ENCODE results near the gene ATP8A2.

The ATP8A2 gene

DNA sequence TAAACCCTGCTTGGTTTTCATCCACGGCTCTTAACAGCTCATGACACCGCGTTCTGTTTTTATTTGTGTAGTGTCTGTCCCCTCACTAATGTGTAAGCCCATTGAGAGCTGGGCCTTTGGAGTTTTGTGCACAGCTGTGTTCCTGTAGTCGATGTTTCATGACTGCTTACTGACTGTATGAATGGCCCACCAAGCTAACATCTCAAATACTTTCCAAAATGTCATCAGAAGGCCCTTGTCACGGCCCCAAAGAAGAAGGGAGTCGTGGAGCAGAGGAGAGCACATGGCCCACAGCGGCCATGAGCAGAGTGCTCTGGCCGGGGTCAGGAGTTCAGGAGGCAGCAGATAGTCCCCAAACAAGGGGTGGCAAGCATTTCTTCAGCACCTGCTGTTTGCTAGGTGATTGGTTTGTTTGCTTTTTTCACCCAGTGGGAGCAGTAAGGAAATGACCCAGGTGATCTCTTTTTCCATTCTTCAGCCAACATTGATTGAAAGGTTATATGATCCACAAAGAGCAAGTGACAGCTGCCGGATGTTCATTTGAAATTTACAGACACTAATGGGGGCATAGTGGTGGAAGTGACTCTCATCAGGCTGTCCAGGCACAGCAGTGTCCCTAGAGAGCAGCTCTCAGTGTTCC is 315.2 kb downstream of the ATP8A2 start:
- DNase-seq (ENCODE audit: low read depth) = no peak

- no peak for DNase-seq (ENCODE audit: low read depth)
These were observed 315.9 kb downstream of the ATP8A2 start for GRCh38 chr13:25687471-25688225.

GRCh38 chr13:25688536-25688935 is 316.8 kb downstream of the ATP8A2 start:
- no peak for DNase-seq (ENCODE audit: low read depth)

DNA sequence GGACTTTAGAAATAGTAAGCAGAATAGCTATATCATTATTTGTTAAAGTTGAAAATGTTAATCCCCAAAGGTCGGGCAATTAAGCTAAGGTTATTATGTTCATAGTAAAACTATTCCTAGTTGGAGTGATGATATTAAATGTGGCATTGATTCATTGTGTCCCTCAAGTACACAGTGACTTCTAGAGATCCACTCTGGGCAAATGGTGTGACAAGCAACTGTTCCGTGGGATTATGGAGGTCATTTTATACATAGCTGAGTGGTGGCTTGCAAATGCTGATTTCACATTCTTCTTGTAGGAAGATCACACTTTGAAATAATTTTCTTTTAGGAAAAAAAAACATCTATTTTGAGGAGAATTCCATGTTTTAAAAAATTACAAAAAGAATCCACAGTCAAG is 317.8 kb downstream of the ATP8A2 start:
- no peak for DNase-seq (ENCODE audit: low read depth)

- DNase-seq (ENCODE audit: low read depth) = no peak
These were observed 318.8 kb downstream of the ATP8A2 start for GRCh38 chr13:25690582-25690981.

- DNase-seq (ENCODE audit: low read depth) = no peak
These were observed 319.9 kb downstream of the ATP8A2 start for GRCh38 chr13:25691654-25692053.

DNA sequence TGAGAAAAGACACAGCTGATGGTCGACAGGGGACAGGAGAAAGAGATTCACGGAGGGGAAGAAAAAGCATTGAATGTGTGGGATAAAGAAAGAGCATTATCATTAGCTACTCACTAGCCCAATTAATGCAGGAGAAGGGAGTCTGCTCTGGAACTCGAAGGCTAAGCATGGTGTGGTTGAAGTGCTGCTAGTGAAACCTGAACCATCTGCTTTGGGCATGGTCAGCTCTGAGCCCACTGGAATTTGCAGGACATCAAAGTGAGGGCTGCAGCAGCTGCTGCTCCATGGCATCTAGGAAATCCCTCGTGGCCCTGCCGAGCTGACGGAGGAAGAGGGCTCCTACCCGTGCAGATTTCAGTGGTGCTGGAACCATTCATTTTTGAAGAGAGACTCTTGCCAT is 320.3 kb downstream of the ATP8A2 start:
- no peak for DNase-seq (ENCODE audit: low read depth)

- DNase-seq (ENCODE audit: low read depth) = no peak
These were observed 327.3 kb downstream of the ATP8A2 start for GRCh38 chr13:25699056-25699455.

DNA sequence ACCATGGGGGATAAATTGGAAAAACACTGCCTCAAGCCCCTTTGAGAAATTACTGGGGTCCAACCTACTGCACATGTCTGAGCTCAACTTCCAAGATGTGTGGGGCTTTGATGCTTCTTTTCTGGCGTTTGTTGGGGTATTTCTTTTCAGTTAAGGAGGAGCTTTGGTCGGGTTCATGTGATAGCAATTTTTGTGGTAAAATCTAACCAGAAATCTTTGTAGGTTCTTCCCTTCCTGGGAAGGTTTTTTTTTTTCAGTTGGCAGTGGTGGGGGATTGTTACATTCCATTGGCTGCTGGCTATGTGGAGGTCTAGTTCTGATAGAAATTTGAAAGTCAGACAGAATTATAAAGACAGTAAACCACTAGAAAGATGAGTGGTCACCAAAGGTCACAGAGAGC is 327.8 kb downstream of the ATP8A2 start:
- no peak for DNase-seq (ENCODE audit: low read depth)

- DNase-seq (ENCODE audit: low read depth) = no peak
These were observed 329.5 kb downstream of the ATP8A2 start for GRCh38 chr13:25701304-25701703.

GRCh38 chr13:25702386-25702785 is 330.6 kb downstream of the ATP8A2 start:
- no peak for DNase-seq (ENCODE audit: low read depth)

- DNase-seq (ENCODE audit: low read depth) = no peak
These were observed 336.0 kb downstream of the ATP8A2 start for GRCh38 chr13:25707726-25708125.

DNA sequence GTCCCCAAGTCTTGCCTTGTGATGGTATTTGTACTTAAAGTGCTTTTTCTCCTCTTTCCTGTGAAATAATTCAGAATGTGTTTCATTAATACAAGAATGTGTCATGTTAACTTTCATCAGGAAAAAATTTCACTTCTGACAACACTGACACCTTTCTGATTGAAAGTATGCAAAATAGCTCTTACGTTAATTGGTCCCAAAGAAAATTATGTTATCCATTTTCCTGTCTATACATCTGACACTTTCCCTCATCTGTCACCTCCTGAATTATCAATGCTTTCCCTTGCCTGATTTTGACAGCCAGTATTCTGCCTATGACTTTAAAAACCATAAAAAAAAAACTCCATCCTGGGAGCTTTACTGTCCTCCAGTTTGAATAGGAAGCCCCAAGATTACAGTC is 336.5 kb downstream of the ATP8A2 start:
- no peak for DNase-seq (ENCODE audit: low read depth)

DNA sequence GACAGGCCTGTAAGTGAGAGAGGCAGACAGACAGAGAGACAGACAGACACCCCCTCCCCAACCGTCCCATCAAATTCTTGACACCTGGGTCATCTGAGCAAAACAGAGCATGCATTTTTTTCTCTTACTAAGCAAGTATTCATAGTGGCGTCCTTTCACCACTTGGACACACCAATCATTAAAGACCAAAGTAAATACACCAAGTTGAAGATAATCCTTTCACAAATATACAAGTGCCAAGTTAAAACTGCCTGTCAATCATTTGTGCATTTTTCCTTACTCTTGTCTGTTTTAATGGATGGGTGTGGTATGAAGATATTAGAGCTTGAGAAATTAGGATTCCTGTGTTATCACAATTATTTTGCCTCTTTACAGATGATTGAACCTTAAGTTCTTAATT is 337.3 kb downstream of the ATP8A2 start:
- no peak for DNase-seq (ENCODE audit: low read depth)

DNA sequence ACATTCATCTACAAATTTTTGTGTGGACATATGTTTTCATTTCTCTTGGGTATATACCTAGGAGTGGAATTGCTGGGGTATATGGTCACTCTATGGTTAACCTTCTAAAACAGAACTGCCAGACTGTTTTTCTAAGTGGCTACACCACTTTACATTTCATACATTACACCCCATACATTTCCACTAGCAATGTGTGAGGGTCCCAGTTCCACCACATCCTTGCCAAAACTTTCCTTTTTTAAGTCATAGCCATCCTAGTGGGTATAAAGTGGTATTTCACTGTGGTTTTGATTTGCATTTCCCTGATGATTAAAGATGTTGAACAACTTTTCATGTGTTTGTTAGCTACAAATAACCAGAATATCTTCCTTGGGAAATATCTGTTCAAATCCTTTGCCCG is 344.0 kb downstream of the ATP8A2 start:
- DNase-seq (ENCODE audit: low read depth) = no peak

DNA sequence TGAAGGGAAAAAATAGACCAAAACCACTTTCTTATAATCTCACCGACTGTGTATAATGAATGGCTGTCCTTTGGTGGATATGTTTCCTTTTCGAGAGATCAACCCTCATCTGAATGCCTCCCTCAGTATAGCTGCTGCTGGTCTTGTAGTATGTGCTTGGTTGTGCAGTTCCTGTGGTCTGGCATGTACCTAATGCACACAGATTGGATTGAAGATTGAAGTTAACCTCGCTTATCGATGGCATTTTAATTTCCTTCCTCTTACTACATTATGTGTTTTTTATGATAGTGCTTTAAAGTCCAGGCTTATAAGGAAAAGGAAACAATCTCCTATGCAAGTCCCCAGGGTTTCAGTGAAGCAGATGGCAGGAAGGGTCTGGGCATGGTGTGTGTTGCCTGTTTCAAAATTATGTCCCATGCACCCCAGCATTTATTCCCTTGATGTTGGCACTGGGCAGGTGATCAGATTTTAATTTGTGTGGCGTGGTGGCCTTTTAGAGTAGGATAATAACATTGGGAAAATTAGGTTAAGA is 346.0 kb downstream of the ATP8A2 start:
- no peak for DNase-seq (ENCODE audit: low read depth)

DNA sequence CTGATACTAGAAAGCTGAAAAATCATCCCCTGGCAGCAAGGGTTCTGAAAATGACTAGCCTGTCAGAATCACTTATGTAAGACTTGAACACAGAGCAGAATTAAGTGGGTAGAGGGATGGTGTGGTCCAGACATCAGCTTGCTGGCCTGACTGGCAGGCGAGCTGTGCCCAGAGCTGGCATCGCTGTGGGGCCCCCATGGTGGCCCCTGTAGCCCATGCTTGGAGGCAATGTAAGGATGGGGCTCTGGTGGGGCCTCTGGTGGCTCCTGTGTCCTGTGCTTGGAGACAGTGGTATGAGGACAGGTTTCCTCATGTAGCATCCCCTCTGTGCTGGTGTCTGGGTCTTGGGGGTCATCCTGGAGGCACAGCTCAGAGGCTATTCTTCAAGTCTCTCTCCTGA is 347.9 kb downstream of the ATP8A2 start:
- no peak for DNase-seq (ENCODE audit: low read depth)

DNA sequence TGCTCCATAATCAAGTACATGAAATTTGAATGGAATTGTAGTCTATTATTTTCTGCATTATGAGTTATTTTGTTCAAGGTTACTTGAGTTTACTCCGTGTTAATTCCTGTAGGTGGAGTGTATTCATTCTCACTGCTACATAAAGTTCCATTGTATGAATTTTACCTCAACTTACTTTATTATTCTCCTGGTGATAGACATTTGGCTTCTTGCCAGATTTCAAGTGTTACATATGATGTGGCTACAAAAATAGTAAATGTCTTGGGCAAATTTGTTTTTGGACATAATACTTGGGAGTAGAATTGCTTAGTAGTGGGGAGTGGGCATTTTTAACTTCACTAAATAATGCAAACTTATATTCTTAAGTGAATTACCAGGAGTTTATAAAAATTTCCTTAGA is 351.1 kb downstream of the ATP8A2 start:
- DNase-seq (ENCODE audit: low read depth) = no peak

GRCh38 chr13:25725104-25725503 is 353.3 kb downstream of the ATP8A2 start:
- no peak for DNase-seq (ENCODE audit: low read depth)

DNA sequence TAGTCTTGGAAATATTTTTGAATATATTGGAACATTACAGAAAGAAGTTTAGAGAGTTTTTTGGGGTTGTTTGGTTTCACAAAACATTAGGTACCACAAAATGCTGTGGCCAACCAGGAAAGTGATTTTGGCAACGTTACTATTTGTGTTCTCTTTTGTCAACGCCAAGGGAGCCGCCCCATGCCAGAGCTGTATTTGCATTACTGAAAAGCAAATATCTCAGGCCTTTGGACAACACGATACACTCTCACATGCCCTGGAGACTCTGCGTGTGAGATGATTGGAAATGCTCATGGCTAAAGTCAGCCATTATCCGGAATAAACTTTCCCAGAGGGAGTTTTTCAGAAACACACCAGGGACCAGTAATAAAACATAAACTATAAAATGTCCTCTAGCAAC is 355.5 kb downstream of the ATP8A2 start:
- DNase-seq (ENCODE audit: low read depth) = no peak

GRCh38 chr13:25727810-25728209 is 356.0 kb downstream of the ATP8A2 start:
- DNase-seq (ENCODE audit: low read depth) = no peak

GRCh38 chr13:25729201-25729600 is 357.4 kb downstream of the ATP8A2 start:
- no peak for DNase-seq (ENCODE audit: low read depth)

DNA sequence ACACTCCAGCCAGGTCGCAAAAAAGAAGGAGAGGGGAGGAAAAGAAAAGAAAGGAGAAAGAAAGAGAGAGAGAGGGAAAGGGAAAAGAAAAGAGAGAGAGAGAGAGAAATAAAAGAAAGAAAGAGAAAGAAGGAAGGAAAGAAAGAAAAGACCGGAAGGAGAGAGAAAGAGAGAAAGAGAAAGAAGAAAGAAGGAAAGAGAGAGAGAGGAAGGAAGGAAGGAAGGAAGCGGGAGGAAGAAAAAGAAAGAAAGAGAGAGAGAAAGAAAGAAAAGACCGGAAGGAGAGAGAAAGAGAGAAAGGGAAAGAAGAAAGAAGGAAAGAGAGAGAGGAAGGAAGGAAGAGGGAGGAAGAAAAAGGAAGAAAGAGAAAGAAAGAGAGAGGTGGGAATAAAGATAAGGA is 359.3 kb downstream of the ATP8A2 start:
- no peak for DNase-seq (ENCODE audit: low read depth)

- DNase-seq (ENCODE audit: low read depth) = no peak
These were observed 359.8 kb downstream of the ATP8A2 start for GRCh38 chr13:25731536-25731935.

Data from stromal cell of bone marrow (primary cell).